GM18517 (cell line): ENCODE data around the gene PPP4R3C.
A peak's percentile ranks its signal among the peaks of the same experiment; 100 is the strongest.
"Not testable (repeated sequence)": the region's sequence is repeated elsewhere in the genome, so short reads cannot be mapped to it uniquely, and the experiment has no call there.

Experiments
- ATAC-seq: cut with Tn5 transposase; IDR thresholded peaks from one replicate; pipeline ENCODE4 v1.9.1; 2021; ENCODE audit warnings: mild to moderate bottlenecking, moderate library complexity; ENCODE audit not compliant: unreplicated experiment

PPP4R3C gene

GRCh38 chrX:27463187-27463586 lies at the start of gene PPP4R3C:
TSS of gene PPP4R3C (minus strand) at chrX:27463341. CDS start at chrX:27463296, 45 bp downstream.
- ATAC-seq = no peak

GRCh38 chrX:27491397-27491796 lies 28.3 kb upstream of the PPP4R3C start:
- ATAC-seq = no peak

GRCh38 chrX:27466051-27466450 lies 2.9 kb upstream of the PPP4R3C start:
- ATAC-seq = no peak

- ATAC-seq = no peak
These were observed 1.9 kb upstream of the PPP4R3C start for GRCh38 chrX:27465036-27465435.

GRCh38 chrX:27459129-27459528 lies 4.0 kb downstream of the PPP4R3C start:
- ATAC-seq = not testable (repeated sequence)

- not testable (repeated sequence) for ATAC-seq
These were observed 4.6 kb downstream of the PPP4R3C start for GRCh38 chrX:27458544-27458943.

GRCh38 chrX:27451324-27451723 lies 11.8 kb downstream of the PPP4R3C start:
- no peak for ATAC-seq

GRCh38 chrX:27446423-27446822 lies 16.7 kb downstream of the PPP4R3C start:
- ATAC-seq = no peak

- ATAC-seq = no peak
These were observed 17.7 kb downstream of the PPP4R3C start for GRCh38 chrX:27445438-27445837.

- peak; percentile 70 for ATAC-seq
These were observed 18.8 kb downstream of the PPP4R3C start for GRCh38 chrX:27444093-27444908.

GRCh38 chrX:27442392-27442791 lies 20.7 kb downstream of the PPP4R3C start:
- ATAC-seq = not testable (repeated sequence)

- no peak for ATAC-seq
These were observed 23.4 kb downstream of the PPP4R3C start for GRCh38 chrX:27439771-27440170.

- no peak for ATAC-seq
These were observed 24.2 kb downstream of the PPP4R3C start for GRCh38 chrX:27438937-27439336.

GRCh38 chrX:27435031-27435430 lies 28.1 kb downstream of the PPP4R3C start:
- ATAC-seq = no peak
